Right lung (tissue), 5 donors: ENCODE measurements around the gene SEPTIN6. TPM values are rescaled to one million over a fixed set of nuclear protein-coding genes. Genes with fewer than 3 reads are reported as not detected.

Experiments
- DNase-seq, 2 donors: peaks; one replicate each; pipeline ENCODE4 v3.0.0-alpha.2; 2013
- polyA plus RNA-seq, 5 donors: library from polyadenylated mRNA; unstranded; fragments of 120-200 nt; gene quantifications; one replicate each; pipeline versions ENCODE4 v1.2.1 to v1.2.3, GENCODE V29; 2013; ENCODE audit warnings: inconsistent platforms in 1 of 5, low replicate concordance in 1 of 5; ENCODE audit not compliant: insufficient read length in 5 of 5, insufficient read depth in 1 of 5

Gene SEPTIN6
- polyA plus RNA-seq, 5 donors = 26.7 to 42.0 (median 35.4) TPM

- DNase-seq = no peak
These were observed 37.8 kb downstream of the SEPTIN6 start for GRCh38 chrX:119655125-119655524.

- peak in 1 of 2 donors; percentile 31 for DNase-seq
These were observed 38.8 kb downstream of the SEPTIN6 start for GRCh38 chrX:119654112-119654531.

- no peak for DNase-seq
These were observed 44.6 kb downstream of the SEPTIN6 start for GRCh38 chrX:119648421-119648775.

GRCh38 chrX:119647552-119648420 is 45.2 kb downstream of the SEPTIN6 start:
- no peak for DNase-seq

- DNase-seq = no peak
These were observed 45.9 kb downstream of the SEPTIN6 start for GRCh38 chrX:119647089-119647488.

GRCh38 chrX:119646515-119646914 is 46.5 kb downstream of the SEPTIN6 start:
- no peak for DNase-seq

- DNase-seq = no peak
These were observed 49.3 kb downstream of the SEPTIN6 start for GRCh38 chrX:119643696-119644095.

Other genes with a start within 250 kb of the SEPTIN6 start
- gene SLC25A5, start 224.7 kb downstream of the SEPTIN6 start, polyA plus RNA-seq = 100 to 1,000 TPM; 188 to 217 (median 194) TPM
- 10 to 100 TPM; 26.2 to 36.8 (median 31.4) TPM for gene STEEP1, start 127.8 kb downstream of the SEPTIN6 start, polyA plus RNA-seq
- gene UBE2A, start 118.6 kb downstream of the SEPTIN6 start, polyA plus RNA-seq = 100 to 1,000 TPM in 2 of 5 donors, 10 to 100 TPM in 3; 87.1 to 107 (median 93.4) TPM
- 10 to 100 TPM; 10.5 to 13.4 (median 12.4) TPM for gene NKRF, start 86.7 kb downstream of the SEPTIN6 start, polyA plus RNA-seq
- under 1 TPM; 0.40 to 0.56 (median 0.54) TPM for gene SOWAHD, start 65.4 kb upstream of the SEPTIN6 start, polyA plus RNA-seq
- 1,000 to 10,000 TPM; 2,580 to 3,320 (median 2,716) TPM for gene RPL39, start 98.5 kb upstream of the SEPTIN6 start, polyA plus RNA-seq
- gene UPF3B, start 159.8 kb upstream of the SEPTIN6 start, polyA plus RNA-seq = 10 to 100 TPM; 20.9 to 32.0 (median 27.7) TPM
- gene RNF113A, start 178.6 kb upstream of the SEPTIN6 start, polyA plus RNA-seq = 10 to 100 TPM; 10.2 to 14.1 (median 11.9) TPM
- 10 to 100 TPM; 74.3 to 99.1 (median 85.9) TPM for gene NDUFA1, start 178.7 kb upstream of the SEPTIN6 start, polyA plus RNA-seq
- gene AKAP14, start 202.7 kb upstream of the SEPTIN6 start, polyA plus RNA-seq = 1 to 10 TPM; 1.2 to 5.5 (median 3.8) TPM